ENCODE data around the gene CD83. TPM values are rescaled to one million over a fixed set of nuclear protein-coding genes. Genes with fewer than 3 reads are reported as not detected.
A peak's percentile ranks its signal among the peaks of the same experiment; 100 is the strongest.

Gene CD83
- total RNA-seq, 4 donors from 2014 or later: 0.27 to 0.72 (median 0.56) TPM; not detected in 1

DNA sequence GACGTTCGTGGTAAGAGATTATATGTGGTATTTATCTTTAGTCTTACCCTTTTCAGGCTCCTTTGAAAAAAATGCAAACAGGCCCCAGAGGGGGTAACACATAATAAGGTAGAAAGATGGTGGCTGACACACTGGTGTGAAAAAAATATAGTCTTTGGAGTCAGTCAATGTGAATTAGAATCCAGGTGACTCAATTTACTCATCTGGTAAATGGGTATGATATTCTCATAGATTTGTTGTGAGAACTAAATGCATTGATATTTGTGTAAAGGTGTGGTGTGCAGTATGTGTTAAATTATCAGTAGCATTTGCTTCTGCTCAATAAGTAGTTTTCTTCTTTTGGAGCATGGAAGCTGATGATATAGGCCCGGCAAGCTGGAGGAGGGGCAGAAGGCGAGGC lies 25.7 kb downstream of the CD83 start:
- Histone ChIP-seq H3K27me3 (no peaks in the 10 kb centered on the region), H3K4me3 (no peak overlapping the region), H3K36me3 (no peaks in the 10 kb centered on the region), H3K9me3 (no peaks in the 10 kb centered on the region), H3K27ac (no peak overlapping the region), H3K4me1 (peaks cover 0 to 8% of the 10 kb centered on the region in 2 donors)
- ATAC-seq (no peak), DNase-seq (no peak)
- TF ChIP-seq, protein P1, sequence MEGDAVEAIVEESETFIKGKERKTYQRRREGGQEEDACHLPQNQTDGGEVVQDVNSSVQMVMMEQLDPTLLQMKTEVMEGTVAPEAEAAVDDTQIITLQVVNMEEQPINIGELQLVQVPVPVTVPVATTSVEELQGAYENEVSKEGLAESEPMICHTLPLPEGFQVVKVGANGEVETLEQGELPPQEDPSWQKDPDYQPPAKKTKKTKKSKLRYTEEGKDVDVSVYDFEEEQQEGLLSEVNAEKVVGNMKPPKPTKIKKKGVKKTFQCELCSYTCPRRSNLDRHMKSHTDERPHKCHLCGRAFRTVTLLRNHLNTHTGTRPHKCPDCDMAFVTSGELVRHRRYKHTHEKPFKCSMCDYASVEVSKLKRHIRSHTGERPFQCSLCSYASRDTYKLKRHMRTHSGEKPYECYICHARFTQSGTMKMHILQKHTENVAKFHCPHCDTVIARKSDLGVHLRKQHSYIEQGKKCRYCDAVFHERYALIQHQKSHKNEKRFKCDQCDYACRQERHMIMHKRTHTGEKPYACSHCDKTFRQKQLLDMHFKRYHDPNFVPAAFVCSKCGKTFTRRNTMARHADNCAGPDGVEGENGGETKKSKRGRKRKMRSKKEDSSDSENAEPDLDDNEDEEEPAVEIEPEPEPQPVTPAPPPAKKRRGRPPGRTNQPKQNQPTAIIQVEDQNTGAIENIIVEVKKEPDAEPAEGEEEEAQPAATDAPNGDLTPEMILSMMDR (IDR thresholded peaks at IDR 0.05 in 4 of 5, conservative IDR thresholded peaks at IDR 0.05 in 1 of 5): no peak
- TF ChIP-seq POLR2A (IDR thresholded peaks at IDR 0.05): no peak
- in situ Hi-C loops (cut with MboI; ENCODE audit: low sequenced_read_pairs in 4 of 4): loop anchor here (5.0 to 10.0 kb wide), 3 partner anchors 236 to 349 kb away; no protein-coding TSS in a partner anchor
- intact Hi-C loops (cut with DNase I; ENCODE audit: low total_unique reads): loop anchor here (10.0 kb wide), 1 partner anchor 349 kb away; no protein-coding TSS in a partner anchor

DNA sequence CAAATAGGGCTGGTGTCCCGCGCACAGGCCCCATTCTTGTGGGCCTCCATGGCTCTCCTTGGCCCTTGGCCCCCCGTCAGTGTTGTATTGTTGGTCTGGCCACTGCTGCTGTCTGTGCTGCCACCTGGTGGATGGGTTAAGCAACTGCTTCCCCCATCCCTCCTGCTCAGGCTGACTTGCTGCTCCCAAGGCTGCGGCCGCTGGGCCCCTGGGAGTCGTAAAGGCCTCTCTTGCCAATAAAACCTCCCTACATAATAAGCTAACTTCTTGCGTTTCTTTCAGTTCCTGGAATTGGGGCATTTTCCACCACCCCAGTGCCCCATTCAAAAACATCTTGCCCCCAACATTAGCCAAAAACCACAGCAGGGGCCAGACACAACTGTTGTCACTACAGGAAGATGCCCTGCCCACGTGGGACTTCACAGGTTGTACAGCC lies 27.1 kb downstream of the CD83 start:
- Histone ChIP-seq H3K27ac (no peak overlapping the region), H3K4me3 (no peak overlapping the region), H3K9me3 (no peaks in the 10 kb centered on the region), H3K36me3 (no peaks in the 10 kb centered on the region), H3K27me3 (no peaks in the 10 kb centered on the region), H3K4me1 (peaks cover 0 to 8% of the 10 kb centered on the region in 2 donors)
- in situ Hi-C loops (cut with MboI; ENCODE audit: low sequenced_read_pairs in 4 of 4): loop anchor here (5.0 to 10.0 kb wide), 3 partner anchors 237 to 350 kb away; no protein-coding TSS in a partner anchor
- TF ChIP-seq, protein P1 (IDR thresholded peaks at IDR 0.05 in 4 of 5, conservative IDR thresholded peaks at IDR 0.05 in 1 of 5): peak; percentile 58 to 92 (median 79)
- TF ChIP-seq POLR2A (IDR thresholded peaks at IDR 0.05): no peak
- intact Hi-C loops (cut with DNase I; ENCODE audit: low total_unique reads): loop anchor here (2.0 to 10.0 kb wide), 2 partner anchors 238 to 350 kb away; no protein-coding TSS in a partner anchor
- ATAC-seq (peak; percentile 52 to 84), DNase-seq (peak; percentile 24 to 35)

DNA sequence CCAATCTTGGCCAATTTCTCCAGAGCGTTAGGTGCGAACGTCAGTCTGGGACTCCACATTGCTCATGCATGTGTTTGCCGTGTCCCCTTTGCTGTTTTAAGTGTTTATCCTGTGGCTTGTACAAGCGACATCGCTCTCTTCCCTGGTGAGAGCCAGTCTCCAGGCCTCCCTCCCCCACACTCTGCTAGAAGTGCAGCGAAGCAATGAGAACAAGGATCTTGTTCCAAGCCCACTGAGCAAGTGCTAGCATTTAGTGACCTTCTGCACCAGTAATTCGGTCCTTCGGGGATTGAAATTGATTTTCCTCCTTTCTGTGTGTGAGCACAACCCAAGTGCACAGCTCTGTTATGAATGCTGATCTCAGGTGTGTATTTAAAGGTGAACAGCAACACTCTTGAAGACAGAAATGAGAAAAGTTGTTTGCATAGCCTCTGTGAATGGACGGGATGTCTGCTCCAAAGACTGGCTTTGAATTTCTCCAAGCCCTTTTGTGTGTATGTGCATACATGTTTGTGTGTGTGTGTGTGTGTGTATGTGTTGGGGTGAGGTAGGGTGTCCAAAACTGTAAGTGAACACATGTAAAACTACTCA lies 29.0 kb downstream of the CD83 start:
- intact Hi-C loops (cut with DNase I; ENCODE audit: low total_unique reads): loop anchor here (10.0 kb wide), 1 partner anchor 352 kb away; no protein-coding TSS in a partner anchor
- no peak for TF ChIP-seq POLR2A (IDR thresholded peaks at IDR 0.05)
- TF ChIP-seq, protein P1 (IDR thresholded peaks at IDR 0.05 in 4 of 5, conservative IDR thresholded peaks at IDR 0.05 in 1 of 5): no peak

DNA sequence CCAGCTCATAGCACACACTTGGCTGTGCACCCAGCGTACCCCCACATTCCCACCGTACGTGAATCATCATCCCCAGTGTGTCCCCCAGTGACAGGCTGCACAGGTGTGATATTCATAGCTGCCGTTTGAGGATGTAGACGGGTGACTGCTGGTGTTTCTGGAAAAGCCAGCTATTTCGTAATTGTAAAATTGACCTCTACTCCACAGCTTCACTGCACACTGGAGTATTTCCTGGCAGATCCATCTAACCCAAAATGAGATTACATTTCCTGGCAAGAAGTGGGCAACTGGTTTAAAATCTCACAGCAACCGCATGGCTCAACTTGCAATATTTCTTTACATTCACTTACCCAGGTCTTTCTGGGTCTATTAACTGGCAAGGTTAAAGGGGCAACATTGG lies 30.3 kb downstream of the CD83 start:
- DNase-seq (no peak), ATAC-seq (no peak)
- in situ Hi-C loops (cut with MboI; ENCODE audit: low sequenced_read_pairs in 4 of 4): loop anchor here in 2 of 4 donors (10.0 kb wide), 2 partner anchors 243 to 353 kb away; no protein-coding TSS in a partner anchor
- Histone ChIP-seq H3K27ac (no peak overlapping the region), H3K36me3 (no peaks in the 10 kb centered on the region), H3K9me3 (no peaks in the 10 kb centered on the region), H3K4me1 (no peaks in the 10 kb centered on the region), H3K4me3 (no peak overlapping the region), H3K27me3 (peaks cover 0 to 2% (median 0%) of the 10 kb centered on the region in 3 donors)
- TF ChIP-seq, protein P1 (IDR thresholded peaks at IDR 0.05 in 4 of 5, conservative IDR thresholded peaks at IDR 0.05 in 1 of 5): no peak
- no peak for TF ChIP-seq POLR2A (IDR thresholded peaks at IDR 0.05)
- intact Hi-C loops (cut with DNase I; ENCODE audit: low total_unique reads): loop anchor here (10.0 kb wide), 1 partner anchor 353 kb away; no protein-coding TSS in a partner anchor

More for the DNA sequence above, 29.0 kb downstream of the CD83 start:
- H3K4me1 ChIP-seq: peaks cover 0 to 2% of the 10 kb centered on the region in 2 donors
- peaks cover 0 to 2% (median 0%) of the 10 kb centered on the region in 3 donors for H3K27me3 ChIP-seq
- H3K9me3 ChIP-seq: no peaks in the 10 kb centered on the region
- ATAC-seq: no peak
- H3K4me3 ChIP-seq: no peak overlapping the region
- no peaks in the 10 kb centered on the region for H3K36me3 ChIP-seq
- H3K27ac ChIP-seq: no peak overlapping the region
- no peak for DNase-seq
- in situ Hi-C loops (cut with MboI; ENCODE audit: low sequenced_read_pairs in 4 of 4): loop anchor here in 2 of 4 donors (10.0 kb wide), 2 partner anchors 242 to 352 kb away; no protein-coding TSS in a partner anchor

Measured in gastrocnemius medialis (tissue), 4 donors.